Fibroblast of villous mesenchyme (primary cell): ENCODE results near the gene PRDM16. TPM values are rescaled to one million over a fixed set of nuclear protein-coding genes. Genes with fewer than 3 reads are reported as not detected.

Experiments
- DNase-seq: peaks from one replicate; pipeline ENCODE4 v3.0.0-alpha.2; 2010; ENCODE audit warnings: low read depth
- H3K4me3 ChIP-seq: 2 replicates; pipeline ENCODE4 v1.5.1; 2011; ENCODE audit warnings: low read depth, mild to moderate bottlenecking, low read length
- CTCF ChIP-seq: IDR thresholded peaks from 2 replicates; pipeline ENCODE4 v1.5.1; 2012; ENCODE audit warnings: low read depth, mild to moderate bottlenecking, low read length; ENCODE audit not compliant: insufficient read depth
- total RNA-seq: library from RNA; depleted of rRNA; stranded (reverse); fragments of >200 nt; gene quantifications from 2 replicates; pipeline ENCODE4 v1.2.3, GENCODE V29; 2012

Gene PRDM16
- total RNA-seq, 1 donor = 1.7 TPM

GRCh38 chr1:3185896-3186525 is 117.0 kb downstream of the PRDM16 start:
- TF ChIP-seq CTCF = no peak
- no peak overlapping the region for H3K4me3 ChIP-seq
- DNase-seq = no peak

- H3K4me3 ChIP-seq = no peak overlapping the region
- no peak for DNase-seq
- no peak for TF ChIP-seq CTCF
Observed at GRCh38 chr1:3186526-3186921, 117.5 kb downstream of the PRDM16 start.

GRCh38 chr1:3187415-3188149 is 118.6 kb downstream of the PRDM16 start:
- no peak for TF ChIP-seq CTCF
- DNase-seq = no peak

DNA sequence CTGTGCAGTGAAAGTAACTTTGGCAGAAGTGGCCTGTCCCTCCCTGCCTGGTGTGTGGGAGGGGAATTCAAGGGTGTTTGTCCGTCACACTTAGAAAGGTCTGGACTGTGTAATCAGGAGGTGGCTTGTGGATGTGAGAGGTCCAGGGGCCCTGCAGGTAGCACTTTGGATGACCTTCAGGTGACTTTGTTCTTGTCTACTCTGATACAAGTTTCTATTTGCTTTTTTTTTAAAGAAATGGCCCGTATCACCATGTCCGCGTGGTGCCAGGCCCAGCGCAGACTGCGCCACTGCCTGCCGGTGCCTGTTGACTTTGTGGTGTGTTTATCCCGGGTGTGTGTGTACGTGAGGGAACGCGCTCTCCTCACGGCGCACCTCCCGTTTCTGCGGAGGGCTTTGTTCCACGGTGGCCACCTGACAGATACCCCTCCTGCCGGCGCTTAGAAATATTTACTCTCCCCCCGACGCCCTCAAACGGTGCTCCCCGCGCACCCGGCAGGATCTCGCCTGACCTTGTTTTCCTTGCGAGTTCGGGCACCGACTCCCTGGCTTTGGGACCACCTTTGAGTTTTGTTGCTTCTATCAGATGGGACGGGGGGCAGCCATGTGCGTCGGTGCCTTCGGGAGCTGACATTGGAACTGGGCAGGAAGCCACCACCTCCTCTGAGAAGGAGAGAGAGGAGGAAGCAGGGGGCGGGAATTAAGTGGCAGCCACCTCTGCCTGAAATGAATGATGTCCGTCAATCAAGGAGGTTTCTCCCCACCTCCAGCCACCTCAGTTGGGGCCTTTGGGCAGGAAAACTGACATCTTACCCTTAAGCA is 119.4 kb downstream of the PRDM16 start:
- no peak for TF ChIP-seq CTCF
- no peak overlapping the region for H3K4me3 ChIP-seq
- no peak for DNase-seq

More at GRCh38 chr1:3187415-3188149, 118.6 kb downstream of the PRDM16 start:
- H3K4me3 ChIP-seq = no peak overlapping the region

DNA sequence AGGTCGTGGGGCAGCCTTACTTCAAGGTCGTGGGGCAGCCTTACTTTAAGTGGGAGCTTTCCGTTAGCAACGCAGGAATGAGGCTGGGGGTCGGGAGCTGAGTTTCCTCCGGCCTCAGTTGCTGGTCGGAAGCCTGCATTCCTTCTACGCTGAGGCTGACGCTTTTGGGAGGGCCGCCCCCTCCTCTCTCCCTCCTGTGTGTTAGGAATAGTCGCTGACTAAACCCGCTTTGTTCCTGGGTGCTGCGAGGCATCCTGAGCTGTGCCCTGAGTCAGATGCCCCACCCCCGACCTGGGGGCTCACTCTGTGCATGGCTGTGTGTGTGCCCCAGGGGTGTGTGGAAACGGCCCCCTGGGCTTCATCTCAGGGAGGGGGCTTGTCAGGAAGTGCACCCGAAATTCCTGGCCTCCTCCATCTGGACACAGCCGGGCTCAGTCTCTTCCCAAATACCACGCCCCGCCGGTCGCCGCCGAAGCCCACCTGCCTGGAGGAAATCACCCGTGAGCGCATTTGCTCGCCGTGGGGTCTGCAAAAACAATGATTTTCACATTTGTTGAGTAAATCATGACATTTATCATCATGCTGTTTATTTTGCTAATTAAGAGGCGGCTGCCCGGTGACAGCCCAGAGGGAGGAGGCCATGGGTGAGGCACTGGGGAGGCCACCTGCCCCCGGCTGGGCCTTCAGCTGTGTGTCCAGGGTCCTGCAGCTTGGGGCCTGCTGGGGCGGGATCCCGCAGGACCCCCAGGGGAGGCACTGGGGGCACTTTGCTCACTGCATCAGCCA is 121.4 kb downstream of the PRDM16 start:
- TF ChIP-seq CTCF = no peak
- DNase-seq = no peak
- no peak overlapping the region for H3K4me3 ChIP-seq

DNA sequence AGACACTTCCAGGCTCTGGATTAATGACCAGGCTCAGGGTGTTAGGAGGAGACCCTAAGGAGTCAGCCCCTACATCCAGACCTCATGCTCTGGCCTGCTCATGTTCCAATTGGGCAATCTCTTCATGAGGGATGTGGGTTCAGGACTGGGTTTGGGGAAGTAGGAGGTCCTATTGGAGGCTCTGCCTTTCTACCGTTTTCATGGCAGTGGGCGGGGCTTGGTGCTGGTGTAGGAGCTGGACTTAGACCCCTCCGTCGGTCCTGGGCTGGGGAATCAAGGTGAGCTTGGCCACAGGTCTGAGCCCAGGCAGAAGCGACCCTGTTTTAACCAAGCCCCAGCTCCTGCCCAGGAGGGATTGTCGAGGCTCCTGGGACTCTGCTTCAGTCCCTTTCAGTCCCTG is 123.4 kb downstream of the PRDM16 start:
- DNase-seq = no peak
- TF ChIP-seq CTCF = no peak
- H3K4me3 ChIP-seq = no peak overlapping the region
